Left ventricle myocardium inferior (tissue), 1 donor: ENCODE measurements around the gene DDX28. TPM values are rescaled to one million over a fixed set of nuclear protein-coding genes. Genes with fewer than 3 reads are reported as not detected.
"Not testable (repeated sequence)": the region's sequence is repeated elsewhere in the genome, so short reads cannot be mapped to it uniquely, and the experiment has no call there.

Experiments used
- DNase-seq: peaks from one replicate; pipeline ENCODE4 v3.0.0-alpha.2; 2020
- H3K27ac ChIP-seq: fragments of 200-600 bp; replicated peaks from 2 replicates; pipeline ENCODE4 v1.8.0; 2021
- H3K27me3 ChIP-seq: fragments of 200-600 bp; 2 replicates; pipeline ENCODE4 v1.8.0; 2021; ENCODE audit warnings: low read depth
- H3K36me3 ChIP-seq: fragments of 200-600 bp; 2 replicates; pipeline ENCODE4 v1.8.0; 2021
- H3K4me1 ChIP-seq: fragments of 200-600 bp; 2 replicates; pipeline ENCODE4 v1.8.0; 2021
- H3K4me3 ChIP-seq: fragments of 200-600 bp; 2 replicates; pipeline ENCODE4 v1.8.0; 2021; ENCODE audit warnings: mild to moderate bottlenecking, moderate library complexity
- H3K9me3 ChIP-seq: fragments of 200-600 bp; replicated peaks from 2 replicates; pipeline ENCODE4 v1.8.0; 2021
- intact Hi-C: fragments of 100-400 bp; cut with micrococcal nuclease; formaldehyde crosslinking; loops from one replicate; pipeline ENCODE4 v1.11.0; 2022
- total RNA-seq: library from RNA; stranded (reverse); fragmentation: NEBNext Ultra II Directional; extraction: Animal tissue kit (Norgen Biotek cat#: 25700); gene quantifications from one replicate; pipeline ENCODE4 v1.2.1, GENCODE V29; 2021
- TF ChIP-seq, protein P1 (sequence below): fragments of 200-600 bp; IDR thresholded peaks from 2 replicates; pipeline ENCODE4 v1.8.0; 2021; ENCODE audit warnings: antibody characterized with exemption, mild to moderate bottlenecking, borderline replicate concordance
- donor health status: DM: no; HTN: yes; CAD: no; lungs with severe emphysema.

DDX28 gene
- total RNA-seq, 1 donor from 2014 or later: 8.9 TPM

- Histone ChIP-seq H3K27me3 (no peaks in the 10 kb centered on the region), H3K27ac (peak overlapping the region; percentile 88), H3K4me3 (peak overlapping the region; percentile 92), H3K9me3 (no peaks in the 10 kb centered on the region), H3K36me3 (peaks cover 8% of the 10 kb centered on the region), H3K4me1 (peaks cover 33% of the 10 kb centered on the region)
- TF ChIP-seq, protein P1, sequence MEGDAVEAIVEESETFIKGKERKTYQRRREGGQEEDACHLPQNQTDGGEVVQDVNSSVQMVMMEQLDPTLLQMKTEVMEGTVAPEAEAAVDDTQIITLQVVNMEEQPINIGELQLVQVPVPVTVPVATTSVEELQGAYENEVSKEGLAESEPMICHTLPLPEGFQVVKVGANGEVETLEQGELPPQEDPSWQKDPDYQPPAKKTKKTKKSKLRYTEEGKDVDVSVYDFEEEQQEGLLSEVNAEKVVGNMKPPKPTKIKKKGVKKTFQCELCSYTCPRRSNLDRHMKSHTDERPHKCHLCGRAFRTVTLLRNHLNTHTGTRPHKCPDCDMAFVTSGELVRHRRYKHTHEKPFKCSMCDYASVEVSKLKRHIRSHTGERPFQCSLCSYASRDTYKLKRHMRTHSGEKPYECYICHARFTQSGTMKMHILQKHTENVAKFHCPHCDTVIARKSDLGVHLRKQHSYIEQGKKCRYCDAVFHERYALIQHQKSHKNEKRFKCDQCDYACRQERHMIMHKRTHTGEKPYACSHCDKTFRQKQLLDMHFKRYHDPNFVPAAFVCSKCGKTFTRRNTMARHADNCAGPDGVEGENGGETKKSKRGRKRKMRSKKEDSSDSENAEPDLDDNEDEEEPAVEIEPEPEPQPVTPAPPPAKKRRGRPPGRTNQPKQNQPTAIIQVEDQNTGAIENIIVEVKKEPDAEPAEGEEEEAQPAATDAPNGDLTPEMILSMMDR: no peak
- intact Hi-C loops: no loop called here
- DNase-seq: no peak
These were observed 729 bp downstream of the DDX28 start for GRCh38 chr16:68022278-68022727.

- intact Hi-C loops: no loop called here
- no peaks in the 10 kb centered on the region for H3K27me3 ChIP-seq
- peaks cover 4% of the 10 kb centered on the region for H3K36me3 ChIP-seq
- no peak for DNase-seq
- peak overlapping the region; percentile 92 for H3K4me3 ChIP-seq
- H3K4me1 ChIP-seq: peaks cover 33% of the 10 kb centered on the region
- TF ChIP-seq, protein P1: no peak
- no peak overlapping the region for H3K27ac ChIP-seq
- H3K9me3 ChIP-seq: no peaks in the 10 kb centered on the region
These were observed 1.5 kb downstream of the DDX28 start for GRCh38 chr16:68021490-68021889.

GRCh38 chr16:68019167-68019680 lies 3.8 kb downstream of the DDX28 start:
- H3K36me3 ChIP-seq: no peaks in the 10 kb centered on the region
- TF ChIP-seq, protein P1: no peak
- peaks cover 33% of the 10 kb centered on the region for H3K4me1 ChIP-seq
- H3K4me3 ChIP-seq: no peak overlapping the region
- DNase-seq: no peak
- H3K27ac ChIP-seq: no peak overlapping the region
- no peaks in the 10 kb centered on the region for H3K9me3 ChIP-seq
- H3K27me3 ChIP-seq: no peaks in the 10 kb centered on the region
- intact Hi-C loops: no loop called here

DNA sequence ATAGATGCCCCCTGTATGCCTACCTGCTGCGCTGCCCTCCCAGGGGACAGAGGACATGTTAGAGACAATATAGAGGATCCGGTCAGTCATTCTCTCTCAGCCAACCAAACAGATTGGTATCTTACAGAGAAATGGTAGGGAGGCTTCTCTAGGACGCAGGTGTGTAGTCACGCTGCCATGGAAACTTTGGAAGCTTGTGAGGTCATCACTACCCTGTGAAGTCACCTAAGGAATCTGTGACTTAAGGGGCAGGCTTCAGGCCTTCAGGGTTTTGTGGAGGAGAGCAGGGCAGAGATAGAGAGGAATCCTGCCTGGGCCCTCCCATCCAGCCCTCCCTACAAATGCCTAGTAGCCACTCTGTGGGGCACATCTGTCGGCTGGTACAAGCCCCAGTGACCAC lies 7.4 kb downstream of the DDX28 start, which contains the start of gene DPEP2NB:
Gene DPEP2NB, minus strand, starts transcription at position 231 of the 400 bp plus-strand sequence. Its CDS starts 141 bp downstream, at position 90.
- intact Hi-C loops: no loop called here
- no peak for DNase-seq
- Histone ChIP-seq H3K27me3 (no peaks in the 10 kb centered on the region), H3K4me3 (no peak within 1 kb of the TSS), H3K4me1 (no peaks in the 10 kb centered on the region), H3K36me3 (no peaks in the 10 kb centered on the region), H3K9me3 (no peaks in the 10 kb centered on the region), H3K27ac (no peak within 1 kb of the TSS)
- TF ChIP-seq, protein P1: no peak

GRCh38 chr16:68013440-68013839 lies 9.6 kb downstream of the DDX28 start:
- intact Hi-C loops: no loop called here
- H3K36me3 ChIP-seq: no peaks in the 10 kb centered on the region
- no peaks in the 10 kb centered on the region for H3K27me3 ChIP-seq
- no peaks in the 10 kb centered on the region for H3K4me1 ChIP-seq
- DNase-seq: no peak
- no peak overlapping the region for H3K27ac ChIP-seq
- H3K4me3 ChIP-seq: no peak overlapping the region
- TF ChIP-seq, protein P1: no peak
- H3K9me3 ChIP-seq: no peaks in the 10 kb centered on the region

DNA sequence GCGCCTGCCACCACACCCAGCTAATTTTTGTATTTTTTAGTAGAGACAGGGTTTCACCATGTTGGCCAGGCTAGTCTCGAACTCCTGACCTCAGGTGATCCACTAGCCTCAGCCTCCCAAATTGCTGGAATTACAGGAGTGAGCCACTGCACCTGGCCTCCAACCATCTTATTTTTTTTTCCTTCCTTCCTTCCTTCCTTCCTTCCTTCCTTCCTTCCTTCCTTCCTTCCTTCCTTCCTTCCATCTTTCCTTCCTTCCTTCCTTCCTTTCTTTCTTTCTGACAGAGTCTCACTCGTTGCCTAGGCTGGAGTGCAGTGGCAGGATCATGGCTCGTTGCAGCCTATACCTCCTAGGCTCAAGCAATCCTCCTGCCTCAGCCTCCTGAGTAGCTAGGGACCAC lies 13.2 kb downstream of the DDX28 start:
- H3K27ac ChIP-seq, H3K36me3 ChIP-seq, H3K9me3 ChIP-seq, H3K4me1 ChIP-seq, H3K27me3 ChIP-seq, H3K4me3 ChIP-seq, DNase-seq, intact Hi-C loops: not testable (repeated sequence)
